Stromal cell of bone marrow (primary cell): ENCODE results near the gene SSX2IP.
A peak's percentile ranks its signal among the peaks of the same experiment; 100 is the strongest.

Experiments
- DNase-seq: peaks from one replicate; pipeline ENCODE4 v3.0.0-alpha.2; 2012; ENCODE audit warnings: low read depth

SSX2IP gene

GRCh38 chr1:84711121-84711520, 20.9 kb upstream of the SSX2IP start:
- DNase-seq, result no peak

- no peak for DNase-seq
Measured at GRCh38 chr1:84709131-84709530, 18.9 kb upstream of the SSX2IP start.

GRCh38 chr1:84708031-84708430, 17.8 kb upstream of the SSX2IP start:
- no peak for DNase-seq

GRCh38 chr1:84705513-84705912, 15.3 kb upstream of the SSX2IP start:
- DNase-seq, result no peak

- DNase-seq, result no peak
Measured at GRCh38 chr1:84704872-84705417, 14.7 kb upstream of the SSX2IP start.

- DNase-seq, result no peak
Measured at GRCh38 chr1:84703431-84703830, 13.2 kb upstream of the SSX2IP start.

GRCh38 chr1:84702143-84702542, 11.9 kb upstream of the SSX2IP start:
- DNase-seq, result no peak

GRCh38 chr1:84701376-84701775, 11.1 kb upstream of the SSX2IP start:
- DNase-seq, result no peak

- DNase-seq, result no peak
Measured at GRCh38 chr1:84700070-84700469, 9.8 kb upstream of the SSX2IP start.

GRCh38 chr1:84698151-84699110, 8.2 kb upstream of the SSX2IP start:
- peak; percentile 89 for DNase-seq

GRCh38 chr1:84693785-84694184, 3.5 kb upstream of the SSX2IP start:
- no peak for DNase-seq

GRCh38 chr1:84693005-84693404, 2.7 kb upstream of the SSX2IP start:
- DNase-seq, result no peak

GRCh38 chr1:84692391-84692790, 2.1 kb upstream of the SSX2IP start:
- DNase-seq, result no peak

GRCh38 chr1:84691122-84691783, 992 bp upstream of the SSX2IP start:
- no peak for DNase-seq

GRCh38 chr1:84689514-84690396, 506 bp downstream of the SSX2IP start:
- DNase-seq, result peak; percentile 12

GRCh38 chr1:84688463-84689061, 1.7 kb downstream of the SSX2IP start:
- DNase-seq, result no peak

GRCh38 chr1:84687714-84688462, 2.4 kb downstream of the SSX2IP start:
- DNase-seq, result no peak

- no peak for DNase-seq
Measured at GRCh38 chr1:84686223-84686622, 4.0 kb downstream of the SSX2IP start.

- DNase-seq, result no peak
Measured at GRCh38 chr1:84683508-84683907, 6.8 kb downstream of the SSX2IP start.

- no peak for DNase-seq
Measured at GRCh38 chr1:84682047-84682446, 8.2 kb downstream of the SSX2IP start.
